GM23338 (cell line): ENCODE results near the gene PRR14L. TPM values are rescaled to one million over a fixed set of nuclear protein-coding genes. Genes with fewer than 3 reads are reported as not detected.

ENCODE experiments used
- ATAC-seq: fragments of 200-7000 bp; cut with Tn5 transposase; 3 replicates; pipeline ENCODE4 v1.9.1; 2020
- DNase-seq: peaks from one replicate; pipeline ENCODE4 v3.0.0-alpha.2; 2015; ENCODE audit warnings: low spot score
- H2AFZ ChIP-seq: fragments of 200-600 bp; sonication (generic); 2 replicates; pipeline ENCODE4 v1.8.0; 2016; ENCODE audit warnings: antibody characterized with exemption, mild to moderate bottlenecking, moderate library complexity
- H3F3A ChIP-seq: fragments of 200-600 bp; sonication (generic); replicated peaks from 2 replicates; pipeline ENCODE4 v1.8.0; 2017; ENCODE audit warnings: antibody characterized with exemption, mixed run types, low read depth
- H3K27ac ChIP-seq: fragments of 200-600 bp; sonication (generic); 2 replicates; pipeline ENCODE4 v1.6.1; 2016; ENCODE audit warnings: low read depth
- H3K27me3 ChIP-seq: fragments of 200-600 bp; sonication (generic); 2 replicates; pipeline ENCODE4 v1.8.0; 2016; ENCODE audit warnings: mild to moderate bottlenecking, mixed run types, moderate library complexity; ENCODE audit not compliant: insufficient read depth
- H3K36me3 ChIP-seq: fragments of 200-600 bp; sonication (generic); 2 replicates; pipeline ENCODE4 v1.8.0; 2016; ENCODE audit warnings: mild to moderate bottlenecking; ENCODE audit not compliant: insufficient read depth
- H3K4me1 ChIP-seq: fragments of 200-600 bp; sonication (generic); 2 replicates; pipeline ENCODE4 v1.8.0; 2016; ENCODE audit warnings: mild to moderate bottlenecking, moderate library complexity; ENCODE audit not compliant: insufficient read depth
- H3K4me2 ChIP-seq: fragments of 200-600 bp; sonication (generic); 2 replicates; pipeline ENCODE4 v1.7.1; 2017; ENCODE audit warnings: mixed run types
- H3K4me3 ChIP-seq: fragments of 200-600 bp; sonication (generic); 2 replicates; pipeline ENCODE4 v1.6.1; 2016; ENCODE audit warnings: mixed run types
- H3K79me2 ChIP-seq: fragments of 200-600 bp; sonication (generic); replicated peaks from 2 replicates; pipeline ENCODE4 v1.8.0; 2017; ENCODE audit warnings: mild to moderate bottlenecking; ENCODE audit not compliant: insufficient read depth
- H3K9me2 ChIP-seq: fragments of 200-600 bp; sonication (generic); 2 replicates; pipeline ENCODE4 v1.8.0; 2017; ENCODE audit not compliant: insufficient read depth
- H4K20me1 ChIP-seq: fragments of 200-600 bp; sonication (generic); replicated peaks from 2 replicates; pipeline ENCODE4 v1.8.0; 2017; ENCODE audit warnings: mild to moderate bottlenecking; ENCODE audit not compliant: insufficient read depth
- H3K27ac Mint-ChIP-seq: 2 replicates; pipeline ENCODE4 v1.8.0; 2020; ENCODE audit warnings: inconsistent platforms, mild to moderate bottlenecking, moderate library complexity, mixed read lengths
- H3K27me3 Mint-ChIP-seq: 3 replicates; pipeline ENCODE4 v1.8.0; 2022; ENCODE audit warnings: low read depth, mild to moderate bottlenecking, moderate library complexity, mixed read lengths, inconsistent platforms; ENCODE audit not compliant: insufficient read depth, poor library complexity
- H3K36me3 Mint-ChIP-seq: 3 replicates; pipeline ENCODE4 v1.8.0; 2021; ENCODE audit warnings: low read depth, mild to moderate bottlenecking, inconsistent platforms, moderate library complexity, mixed read lengths
- H3K4me1 Mint-ChIP-seq: 3 replicates; pipeline ENCODE4 v1.8.0; 2020; ENCODE audit warnings: mild to moderate bottlenecking, inconsistent platforms, mixed read lengths
- H3K4me3 Mint-ChIP-seq: 3 replicates; pipeline ENCODE4 v1.8.0; 2021; ENCODE audit warnings: moderate library complexity, mild to moderate bottlenecking, inconsistent platforms, mixed read lengths
- H3K9me3 Mint-ChIP-seq: 3 replicates; pipeline ENCODE4 v1.8.0; 2020; ENCODE audit warnings: moderate library complexity, mild to moderate bottlenecking, inconsistent platforms, mixed read lengths
- CTCF ChIP-seq, 2 experiments: fragments of 200-600 bp in 1 of 2; sonication (generic) in 1 of 2; conservative IDR thresholded peaks; 2 replicates each; pipeline versions ENCODE4 v1.5.1 to v1.6.1; 2016 to 2017; ENCODE audit warnings: antibody characterized with exemption in 2 of 2, low read depth in 2 of 2, mild to moderate bottlenecking in 2 of 2, moderate library complexity in 1 of 2
- ETS1 ChIP-seq: IDR thresholded peaks from 2 replicates; pipeline ENCODE4 v1.6.1; 2016; ENCODE audit warnings: antibody characterized with exemption
- NANOG ChIP-seq: IDR thresholded peaks from 2 replicates; pipeline ENCODE4 v1.6.1; 2016; ENCODE audit warnings: antibody characterized with exemption, borderline replicate concordance
- POLR2AphosphoS5 ChIP-seq: IDR thresholded peaks from 2 replicates; pipeline ENCODE4 v1.6.1; 2016; ENCODE audit warnings: antibody characterized with exemption, low read depth
- ZNF462 ChIP-seq: fragments of 250-450 bp; sonication (Bioruptor Pico); IDR thresholded peaks from 2 replicates; pipeline ENCODE4 v1.5.0; 2020; ENCODE audit warnings: mild to moderate bottlenecking, moderate library complexity
- polyA plus RNA-seq: library from polyadenylated mRNA; unstranded; fragments of >200 nt; fragmentation: Nextera tagmentation; extraction: Ambion mirVana; gene quantifications from 2 replicates; pipeline ENCODE4 v1.2.1, GENCODE V29; 2016
- total RNA-seq: library from RNA; depleted of rRNA; stranded (reverse); fragments of >200 nt; shearing (Covaris generic); gene quantifications from 2 replicates; pipeline ENCODE4 v1.2.3, GENCODE V29; 2014

The PRR14L gene
- total and polyA plus RNA-seq, 2 experiments from 2014 or later = 46.3 to 54.0 TPM

GRCh38 chr22:31734512-31734911, 15.4 kb downstream of the PRR14L start:
- no peaks in the 10 kb centered on the region for H3K9me2 ChIP-seq
- peaks cover 51% of the 10 kb centered on the region for H4K20me1 ChIP-seq
- H3K9me3 Mint-ChIP-seq = no peaks in the 10 kb centered on the region
- H3K4me3 ChIP-seq = no peak overlapping the region
- H3K27ac Mint-ChIP-seq = no peak overlapping the region
- TF ChIP-seq NANOG (no peak), CTCF (conservative IDR thresholded peaks at IDR 0.05; ENCODE audit: low read depth in 2 of 2) (no peak), POLR2AphosphoS5 (no peak), ZNF462 (CRISPR knock-in tag) (no peak), ETS1 (no peak)
- H3K36me3 Mint-ChIP-seq = peaks cover 26% of the 10 kb centered on the region
- no peaks in the 10 kb centered on the region for H3K27me3 Mint-ChIP-seq
- no peak for ATAC-seq
- H2AFZ ChIP-seq = no peak overlapping the region
- H3K4me1 ChIP-seq = no peaks in the 10 kb centered on the region
- peaks cover 7% of the 10 kb centered on the region for H3K36me3 ChIP-seq
- no peak overlapping the region for H3K27ac ChIP-seq
- peaks cover 93% of the 10 kb centered on the region for H3K79me2 ChIP-seq
- no peak overlapping the region for H3K4me3 Mint-ChIP-seq
- 0 out of 3 replicates have a peak, but pooled peaks cover 2% of the 10 kb centered on the region for H3K4me1 Mint-ChIP-seq
- H3K4me2 ChIP-seq = no peak overlapping the region
- H3F3A ChIP-seq = no peaks in the 10 kb centered on the region; the same call in 1 of the 2 replicates
- DNase-seq = no peak
- no peaks in the 10 kb centered on the region for H3K27me3 ChIP-seq
